ENCODE measurements around the gene SERPINI2. TPM values are rescaled to one million over a fixed set of nuclear protein-coding genes. Genes with fewer than 3 reads are reported as not detected.

Gene SERPINI2
- total RNA-seq, 6 experiments from 2014 or later: not detected

DNA sequence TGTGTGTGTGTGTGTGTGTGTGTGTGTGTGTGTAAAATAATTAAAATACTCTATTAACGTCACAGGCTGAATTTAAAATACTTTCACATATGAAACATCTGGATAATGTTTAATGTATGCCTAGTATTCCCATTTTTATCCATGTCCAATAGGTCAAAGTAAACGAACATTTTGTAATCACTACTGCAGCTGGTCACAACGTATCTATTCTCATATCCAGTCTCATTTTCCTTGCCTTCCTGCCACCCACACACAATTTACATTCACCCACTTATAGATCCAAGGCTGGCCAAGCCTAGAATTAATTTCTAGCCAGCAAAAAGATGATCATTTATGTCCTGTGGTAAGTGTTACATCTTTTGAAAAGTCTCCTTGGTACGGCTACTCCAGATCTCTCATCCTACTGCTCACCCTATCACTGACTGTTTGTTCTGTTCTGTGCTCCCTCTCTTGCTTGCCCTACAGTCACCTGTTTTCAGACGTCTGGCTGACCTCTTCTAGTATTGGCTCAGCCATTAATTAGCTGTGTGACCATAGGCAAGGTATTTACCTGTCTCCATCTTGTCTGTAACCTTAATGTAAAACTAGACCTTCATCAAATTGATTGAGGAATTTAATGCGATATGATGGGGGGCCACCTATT lies 17.6 kb downstream of the SERPINI2 start:
- H3K27me3 ChIP-seq: no peaks in the 10 kb centered on the region
- WGBS (ENCODE audit: insufficient coverage, low coverage, low lambda C conversion rate, missing lambda C conversion rate): 41% methylated on average over 6 of the region's 6 CpGs
- H3K9me3 ChIP-seq: no peaks in the 10 kb centered on the region
- intact Hi-C loops (cut with DNase I): no loop called here
- DNase-seq (no peak), ATAC-seq (no peak)
- H3K36me3 ChIP-seq: no peaks in the 10 kb centered on the region
- TF ChIP-seq POLR2A (IDR thresholded peaks at IDR 0.05): no peak
- TF ChIP-seq, protein P1, sequence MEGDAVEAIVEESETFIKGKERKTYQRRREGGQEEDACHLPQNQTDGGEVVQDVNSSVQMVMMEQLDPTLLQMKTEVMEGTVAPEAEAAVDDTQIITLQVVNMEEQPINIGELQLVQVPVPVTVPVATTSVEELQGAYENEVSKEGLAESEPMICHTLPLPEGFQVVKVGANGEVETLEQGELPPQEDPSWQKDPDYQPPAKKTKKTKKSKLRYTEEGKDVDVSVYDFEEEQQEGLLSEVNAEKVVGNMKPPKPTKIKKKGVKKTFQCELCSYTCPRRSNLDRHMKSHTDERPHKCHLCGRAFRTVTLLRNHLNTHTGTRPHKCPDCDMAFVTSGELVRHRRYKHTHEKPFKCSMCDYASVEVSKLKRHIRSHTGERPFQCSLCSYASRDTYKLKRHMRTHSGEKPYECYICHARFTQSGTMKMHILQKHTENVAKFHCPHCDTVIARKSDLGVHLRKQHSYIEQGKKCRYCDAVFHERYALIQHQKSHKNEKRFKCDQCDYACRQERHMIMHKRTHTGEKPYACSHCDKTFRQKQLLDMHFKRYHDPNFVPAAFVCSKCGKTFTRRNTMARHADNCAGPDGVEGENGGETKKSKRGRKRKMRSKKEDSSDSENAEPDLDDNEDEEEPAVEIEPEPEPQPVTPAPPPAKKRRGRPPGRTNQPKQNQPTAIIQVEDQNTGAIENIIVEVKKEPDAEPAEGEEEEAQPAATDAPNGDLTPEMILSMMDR (IDR thresholded peaks at IDR 0.05): no peak
- no peak overlapping the region for H3K27ac ChIP-seq
- H3K4me3 ChIP-seq: no peak overlapping the region
- H3K4me1 ChIP-seq: no peaks in the 10 kb centered on the region

DNA sequence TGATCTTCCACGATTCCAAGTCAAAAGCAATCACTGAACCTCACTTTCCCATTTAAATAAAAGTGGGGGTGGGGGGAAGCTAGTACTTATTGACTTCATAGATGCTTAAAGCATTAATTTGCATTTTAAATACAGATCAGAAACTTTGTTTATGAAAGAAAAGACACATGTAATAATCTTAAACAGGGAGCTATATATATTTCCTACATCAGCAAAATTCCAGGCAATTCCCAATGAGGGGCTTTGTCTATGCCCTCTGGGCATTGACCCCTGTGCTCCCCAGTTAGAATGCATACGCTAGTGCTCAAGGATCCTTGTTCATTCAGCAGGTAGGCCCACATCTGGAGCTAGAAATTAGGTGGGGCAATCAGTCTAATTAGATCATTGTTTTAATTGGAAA lies 20.0 kb downstream of the SERPINI2 start:
- TF ChIP-seq POLR2A (IDR thresholded peaks at IDR 0.05): no peak
- TF ChIP-seq, protein P1 (IDR thresholded peaks at IDR 0.05): no peak
- ATAC-seq (no peak), DNase-seq (no peak)
- intact Hi-C loops (cut with DNase I): no loop called here
- H3K9me3 ChIP-seq: no peaks in the 10 kb centered on the region
- H3K36me3 ChIP-seq: no peaks in the 10 kb centered on the region
- no peak overlapping the region for H3K4me3 ChIP-seq
- 61% methylated on average over 2 of the region's 2 CpGs for WGBS (ENCODE audit: insufficient coverage, low coverage, low lambda C conversion rate, missing lambda C conversion rate)
- H3K27me3 ChIP-seq: no peaks in the 10 kb centered on the region
- H3K4me1 ChIP-seq: no peaks in the 10 kb centered on the region
- H3K27ac ChIP-seq: no peak overlapping the region

DNA sequence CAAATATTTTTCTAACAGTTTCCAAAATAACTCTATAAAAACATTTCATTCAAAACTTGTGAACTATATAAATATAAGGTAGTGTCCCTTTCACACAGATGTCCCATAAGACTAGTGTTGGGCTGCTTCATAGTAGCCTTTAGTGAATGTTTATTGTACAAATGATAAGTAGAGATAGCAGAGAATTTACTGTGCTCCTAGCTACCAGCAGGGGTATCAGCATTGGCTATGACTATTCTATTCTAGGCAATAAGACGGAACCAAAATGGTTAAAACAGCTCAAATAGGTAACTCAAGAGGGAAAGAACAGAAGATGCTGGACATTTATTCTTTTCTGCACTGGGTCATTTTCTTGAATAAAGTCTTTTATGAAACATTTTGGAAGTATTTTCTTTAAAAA lies 22.6 kb downstream of the SERPINI2 start:
- TF ChIP-seq, protein P1 (IDR thresholded peaks at IDR 0.05): no peak
- no peak for TF ChIP-seq POLR2A (IDR thresholded peaks at IDR 0.05)
- no peaks in the 10 kb centered on the region for H3K36me3 ChIP-seq
- no peaks in the 10 kb centered on the region for H3K27me3 ChIP-seq
- H3K4me1 ChIP-seq: no peaks in the 10 kb centered on the region
- intact Hi-C loops (cut with DNase I): no loop called here
- H3K9me3 ChIP-seq: no peaks in the 10 kb centered on the region
- H3K4me3 ChIP-seq: no peak overlapping the region
- WGBS (ENCODE audit: insufficient coverage, low coverage, low lambda C conversion rate, missing lambda C conversion rate): 40% methylated on average over 1 of the region's 1 CpG
- ATAC-seq (no peak), DNase-seq (no peak)
- no peak overlapping the region for H3K27ac ChIP-seq

DNA sequence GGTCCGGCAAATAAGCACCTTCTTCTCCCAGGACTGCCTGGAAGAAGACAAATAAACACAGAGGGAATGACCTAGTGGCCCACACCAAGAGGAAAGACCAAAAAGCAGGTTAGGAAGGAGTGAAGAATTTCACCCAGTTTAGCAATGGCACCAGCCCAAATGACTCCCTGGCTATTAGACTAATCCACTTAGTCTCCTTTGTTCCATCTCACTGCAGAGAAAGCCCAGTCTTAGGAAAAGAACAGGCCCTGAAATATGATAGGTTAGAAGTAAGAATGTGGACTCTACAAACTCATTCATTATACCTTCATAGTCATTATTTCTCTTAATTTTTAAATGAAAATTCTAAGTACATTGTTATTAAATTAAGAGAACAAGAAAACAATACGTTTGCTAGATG lies 23.2 kb downstream of the SERPINI2 start:
- DNase-seq (no peak), ATAC-seq (no peak)
- intact Hi-C loops (cut with DNase I): no loop called here
- no peak overlapping the region for H3K4me3 ChIP-seq
- 68% methylated on average over 1 of the region's 2 CpGs for WGBS (ENCODE audit: insufficient coverage, low coverage, low lambda C conversion rate, missing lambda C conversion rate)
- no peak overlapping the region for H3K27ac ChIP-seq
- H3K9me3 ChIP-seq: no peaks in the 10 kb centered on the region
- TF ChIP-seq, protein P1 (IDR thresholded peaks at IDR 0.05): no peak
- TF ChIP-seq POLR2A (IDR thresholded peaks at IDR 0.05): no peak
- H3K27me3 ChIP-seq: no peaks in the 10 kb centered on the region
- no peaks in the 10 kb centered on the region for H3K4me1 ChIP-seq
- H3K36me3 ChIP-seq: no peaks in the 10 kb centered on the region

DNA sequence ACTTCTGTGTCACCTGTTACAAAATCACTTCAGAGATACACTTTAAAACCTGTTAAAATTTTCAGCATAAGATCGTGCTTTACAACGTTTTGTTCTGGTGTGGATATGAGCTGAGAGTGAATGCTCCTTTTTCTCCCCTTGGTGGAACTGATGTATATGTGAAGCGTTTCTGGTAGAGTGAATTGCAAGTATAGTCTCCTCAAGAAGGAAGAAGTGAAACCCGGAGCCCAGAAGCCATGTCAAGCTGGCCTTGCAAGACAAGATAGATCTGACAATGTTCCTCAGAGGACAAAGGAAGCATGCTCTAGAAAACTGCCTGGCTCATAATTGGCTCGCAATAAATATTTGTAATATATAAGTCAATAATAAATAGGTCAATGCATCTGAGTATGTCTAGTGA lies 23.6 kb downstream of the SERPINI2 start:
- no peak for DNase-seq
- Histone ChIP-seq H3K27me3 (no peaks in the 10 kb centered on the region), H3K27ac (no peak overlapping the region), H3K4me3 (no peak overlapping the region), H3K9me3 (no peaks in the 10 kb centered on the region), H3K36me3 (no peaks in the 10 kb centered on the region), H3K4me1 (no peaks in the 10 kb centered on the region)
- intact Hi-C loops (cut with DNase I): no loop called here
- no peak for TF ChIP-seq POLR2A (IDR thresholded peaks at IDR 0.05)
- TF ChIP-seq, protein P1 (IDR thresholded peaks at IDR 0.05): no peak
- ATAC-seq: no peak
- 47% methylated on average over 5 of the region's 5 CpGs for WGBS (ENCODE audit: insufficient coverage, low coverage, low lambda C conversion rate, missing lambda C conversion rate)
